OCI-LY7 (cell line): ENCODE measurements around the gene XRCC5. TPM values are rescaled to one million over a fixed set of nuclear protein-coding genes. Genes with fewer than 3 reads are reported as not detected.

Experiments
- BruUV-seq: library from RNA; stranded (reverse); fragments of 400-500 nt; replicated peaks from 2 replicates; lab custom pipeline; 2021; lab: Mats Ljungman, UMichigan
- CTCF ChIA-PET: fragments of 300-600 bp; sonication (Branson Sonifier 250); formaldehyde crosslinking; loops from one replicate; lab custom pipeline; 2022; ENCODE audit warnings: antibody characterized with exemption; ENCODE audit not compliant: unreplicated experiment; lab: Charles Lee
- POLR2A ChIA-PET: fragments of 300-600 bp; sonication (Branson Sonifier 250); formaldehyde crosslinking; loops from one replicate; lab custom pipeline; 2022; ENCODE audit warnings: antibody characterized with exemption; lab: Charles Lee
- DNase-seq: peaks from one replicate; pipeline ENCODE4 v3.0.0-alpha.2; 2015; ENCODE audit warnings: low spot score
- H2AFZ ChIP-seq: fragments of 200-600 bp; sonication (generic), shearing (Covaris generic); 2 replicates; pipeline ENCODE4 v1.6.1; 2014; ENCODE audit warnings: mild to moderate bottlenecking, antibody characterized with exemption, low read length, moderate library complexity
- H3K27ac ChIP-seq: fragments of 200-600 bp; sonication (generic); 2 replicates; pipeline ENCODE4 v1.5.1; 2014; ENCODE audit warnings: mixed run types, low read depth, mild to moderate bottlenecking, moderate library complexity, low read length, inconsistent platforms; ENCODE audit not compliant: poor library complexity, severe bottlenecking
- H3K36me3 ChIP-seq: fragments of 200-600 bp; sonication (generic); 2 replicates; pipeline ENCODE4 v1.6.1; 2014; ENCODE audit warnings: mild to moderate bottlenecking, antibody characterized with exemption, low read length, moderate library complexity, mixed read lengths; ENCODE audit not compliant: insufficient read depth
- H3K4me1 ChIP-seq: fragments of 200-600 bp; sonication (generic); 2 replicates; pipeline ENCODE4 v1.5.1; 2014; ENCODE audit warnings: mild to moderate bottlenecking, low read length; ENCODE audit not compliant: insufficient read depth, poor library complexity, severe bottlenecking
- H3K4me2 ChIP-seq: fragments of 200-600 bp; sonication (generic); 2 replicates; pipeline ENCODE4 v1.6.1; 2014; ENCODE audit warnings: mild to moderate bottlenecking, low read length
- H3K4me3 ChIP-seq: fragments of 200-600 bp; sonication (generic); 2 replicates; pipeline ENCODE4 v1.5.1; 2014; ENCODE audit warnings: mild to moderate bottlenecking, low read depth, low read length; ENCODE audit not compliant: poor library complexity, severe bottlenecking
- H3K79me2 ChIP-seq: fragments of 200-600 bp; sonication (generic); 2 replicates; pipeline ENCODE4 v1.6.1; 2016; ENCODE audit warnings: low read depth, mild to moderate bottlenecking, low read length, moderate library complexity, mixed read lengths; ENCODE audit not compliant: insufficient read depth
- H3K9me2 ChIP-seq: fragments of 200-600 bp; sonication (generic); 2 replicates; pipeline ENCODE4 v1.6.1; 2016; ENCODE audit warnings: mild to moderate bottlenecking, low read length, mixed read lengths; ENCODE audit not compliant: insufficient read depth
- H3K9me3 ChIP-seq: fragments of 200-600 bp; sonication (generic); 2 replicates; pipeline ENCODE4 v1.6.1; 2014; ENCODE audit warnings: mild to moderate bottlenecking, mixed run types, low read length, mixed read lengths
- H4K20me1 ChIP-seq: fragments of 200-600 bp; sonication (generic); 2 replicates; pipeline ENCODE4 v1.6.1; 2014; ENCODE audit warnings: mild to moderate bottlenecking, antibody characterized with exemption, low read length, moderate library complexity, mixed read lengths; ENCODE audit not compliant: insufficient read depth
- CTCF ChIP-seq: fragments of 200-600 bp; sonication (generic); conservative IDR thresholded peaks from 2 replicates; pipeline ENCODE4 v1.5.1; 2014; ENCODE audit warnings: mild to moderate bottlenecking, antibody characterized with exemption, low read length, moderate library complexity, mixed read lengths
- EZH2phosphoT487 ChIP-seq: fragments of 200-600 bp; sonication (generic); IDR thresholded peaks from 2 replicates; pipeline ENCODE4 v1.6.1; 2018; ENCODE audit warnings: low read depth, borderline replicate concordance, mild to moderate bottlenecking, mixed run types, antibody characterized with exemption, low read length, moderate library complexity, mixed read lengths
- intact Hi-C: fragments of 100-400 bp; cut with micrococcal nuclease; formaldehyde crosslinking; loops from one replicate; pipeline ENCODE4 v1.10.0; 2022; ENCODE audit not compliant: unreplicated experiment
- total RNA-seq, 2 experiments: library from RNA; depleted of rRNA in 1 of 2; stranded (reverse); fragments of >200 nt in 1 of 2; shearing (Covaris generic) in 1 of 2; gene quantifications; 2 replicates each; pipeline ENCODE4 v1.2.3, GENCODE V29; 2014 to 2022

XRCC5 gene
- total RNA-seq, 2 experiments from 2014 or later, result 174 to 344 TPM

GRCh38 chr2:216170076-216170763 is 61.1 kb downstream of the XRCC5 start:
- CTCF ChIA-PET, result no interaction called here
- TF ChIP-seq CTCF, result no peak
- TF ChIP-seq EZH2phosphoT487, result no peak
- H3K4me1 ChIP-seq, result no peaks in the 10 kb centered on the region
- no peak for DNase-seq
- intact Hi-C loops, result no loop called here
- no TSS peak for BruUV-seq
- H2AFZ ChIP-seq, result no peak overlapping the region
- POLR2A ChIA-PET, result interaction anchor here (0.7 to 1.4 kb wide), 3 partner anchors 13 to 292 kb away, joined by 3 to 7 read pairs (median 5); no protein-coding TSS in a partner anchor
- H3K36me3 ChIP-seq, result peaks cover 100% of the 10 kb centered on the region
- H3K9me2 ChIP-seq, result no peaks in the 10 kb centered on the region
- H3K4me2 ChIP-seq, result no peak overlapping the region
- H3K79me2 ChIP-seq, result peaks cover 25% of the 10 kb centered on the region; the same call in 1 of the 2 replicates
- H3K4me3 ChIP-seq, result no peak overlapping the region
- no peak overlapping the region for H3K27ac ChIP-seq
- no peaks in the 10 kb centered on the region for H3K9me3 ChIP-seq
- H4K20me1 ChIP-seq, result 0 out of 2 replicates have a peak, but pooled peaks cover 6% of the 10 kb centered on the region

GRCh38 chr2:216171011-216171410 is 61.9 kb downstream of the XRCC5 start:
- Histone ChIP-seq H3K4me2 (no peak overlapping the region), H3K4me1 (no peaks in the 10 kb centered on the region), H3K4me3 (no peak overlapping the region), H3K27ac (no peak overlapping the region), H3K36me3 (peaks cover 100% of the 10 kb centered on the region), H3K79me2 (peaks cover 28% of the 10 kb centered on the region; the same call in 1 of the 2 replicates), H3K9me2 (no peaks in the 10 kb centered on the region), H4K20me1 (0 out of 2 replicates have a peak, but pooled peaks cover 6% of the 10 kb centered on the region), H2AFZ (no peak overlapping the region), H3K9me3 (no peaks in the 10 kb centered on the region)
- BruUV-seq, result no TSS peak
- intact Hi-C loops, result no loop called here
- ChIA-PET POLR2A (interaction anchor here (1.1 to 1.4 kb wide), 2 partner anchors 12 to 32 kb away, joined by 3 to 7 read pairs; no protein-coding TSS in a partner anchor), CTCF (no interaction called here)
- TF ChIP-seq EZH2phosphoT487 (no peak), CTCF (no peak)
- no peak for DNase-seq

DNA sequence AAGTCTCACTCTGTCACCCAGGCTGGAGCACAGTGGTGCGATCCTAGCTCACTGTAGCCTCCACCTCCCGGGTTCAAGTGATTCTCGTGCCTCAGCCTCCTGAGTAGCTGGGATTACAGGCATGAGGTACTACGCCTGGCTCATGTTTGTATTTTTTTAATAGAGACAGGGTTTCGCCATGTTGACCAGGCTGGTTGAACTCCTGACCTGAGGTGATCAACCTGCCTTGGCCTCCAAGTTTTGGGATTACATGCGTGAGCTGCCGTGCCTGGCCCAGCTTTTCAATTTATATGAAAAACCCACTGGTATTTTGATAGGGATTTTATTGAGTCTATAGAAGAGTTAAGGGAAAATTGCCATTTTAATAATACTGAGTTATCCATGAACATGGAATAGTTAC is 63.3 kb downstream of the XRCC5 start:
- H3K9me3 ChIP-seq, result no peaks in the 10 kb centered on the region
- H4K20me1 ChIP-seq, result peaks cover 12% of the 10 kb centered on the region; the same call in 1 of the 2 replicates
- no peak overlapping the region for H3K27ac ChIP-seq
- TF ChIP-seq EZH2phosphoT487 (no peak), CTCF (no peak)
- POLR2A ChIA-PET, result interaction anchor here (0.9 to 1.6 kb wide), 8 partner anchors 11 to 30 kb away, joined by 3 to 4 read pairs (median 3); no protein-coding TSS in a partner anchor
- H3K79me2 ChIP-seq, result peaks cover 39% of the 10 kb centered on the region; the same call in 1 of the 2 replicates
- no TSS peak for BruUV-seq
- intact Hi-C loops, result no loop called here
- CTCF ChIA-PET, result no interaction called here
- H2AFZ ChIP-seq, result no peak overlapping the region
- H3K4me1 ChIP-seq, result no peaks in the 10 kb centered on the region
- H3K4me3 ChIP-seq, result no peak overlapping the region
- DNase-seq, result no peak
- no peak overlapping the region for H3K4me2 ChIP-seq
- peaks cover 98% of the 10 kb centered on the region for H3K36me3 ChIP-seq
- H3K9me2 ChIP-seq, result no peaks in the 10 kb centered on the region
